Ishikawa (cell line): ENCODE results near the gene OBSCN.

ENCODE experiments used
- CEBPB ChIP-seq: IDR thresholded peaks from 2 replicates; pipeline ENCODE4 v1.6.1; 2012
- CREB1 ChIP-seq: IDR thresholded peaks from 2 replicates; pipeline ENCODE4 v1.6.1; 2012; ENCODE audit warnings: low read depth
- EGR1 ChIP-seq: IDR thresholded peaks from 2 replicates; pipeline ENCODE4 v1.6.1; 2012
- EP300 ChIP-seq: IDR thresholded peaks from 2 replicates; pipeline ENCODE4 v1.6.1; 2012; ENCODE audit warnings: borderline replicate concordance
- FOXM1 ChIP-seq: IDR thresholded peaks from 2 replicates; pipeline ENCODE4 v1.6.1; 2012; ENCODE audit warnings: low read depth, borderline replicate concordance
- NFIC ChIP-seq: IDR thresholded peaks from 2 replicates; pipeline ENCODE4 v1.6.1; 2012
- RAD21 ChIP-seq: IDR thresholded peaks from 2 replicates; pipeline ENCODE4 v1.6.1; 2012; ENCODE audit warnings: low read depth
- REST ChIP-seq: IDR thresholded peaks from 2 replicates; pipeline ENCODE4 v1.6.1; 2012; ENCODE audit warnings: low read depth, mild to moderate bottlenecking
- TAF1 ChIP-seq: IDR thresholded peaks from 2 replicates; pipeline ENCODE4 v1.6.1; 2012; ENCODE audit warnings: low read depth, mild to moderate bottlenecking
- TCF12 ChIP-seq: IDR thresholded peaks from 2 replicates; pipeline ENCODE4 v1.6.1; 2012; ENCODE audit warnings: low read depth
- TEAD4 ChIP-seq: IDR thresholded peaks from 2 replicates; pipeline ENCODE4 v1.6.1; 2012
- YY1 ChIP-seq: IDR thresholded peaks from 2 replicates; pipeline ENCODE4 v1.6.1; 2012; ENCODE audit warnings: low read depth
- ZBTB7A ChIP-seq: IDR thresholded peaks from 2 replicates; pipeline ENCODE4 v1.6.1; 2012; ENCODE audit warnings: low read depth
- TF ChIP-seq, protein P1 (sequence below): IDR thresholded peaks from 2 replicates; pipeline ENCODE4 v1.6.1; 2012
- TF ChIP-seq, protein P2 (sequence below): IDR thresholded peaks from 2 replicates; pipeline ENCODE4 v1.6.1; 2012

Gene OBSCN

DNA sequence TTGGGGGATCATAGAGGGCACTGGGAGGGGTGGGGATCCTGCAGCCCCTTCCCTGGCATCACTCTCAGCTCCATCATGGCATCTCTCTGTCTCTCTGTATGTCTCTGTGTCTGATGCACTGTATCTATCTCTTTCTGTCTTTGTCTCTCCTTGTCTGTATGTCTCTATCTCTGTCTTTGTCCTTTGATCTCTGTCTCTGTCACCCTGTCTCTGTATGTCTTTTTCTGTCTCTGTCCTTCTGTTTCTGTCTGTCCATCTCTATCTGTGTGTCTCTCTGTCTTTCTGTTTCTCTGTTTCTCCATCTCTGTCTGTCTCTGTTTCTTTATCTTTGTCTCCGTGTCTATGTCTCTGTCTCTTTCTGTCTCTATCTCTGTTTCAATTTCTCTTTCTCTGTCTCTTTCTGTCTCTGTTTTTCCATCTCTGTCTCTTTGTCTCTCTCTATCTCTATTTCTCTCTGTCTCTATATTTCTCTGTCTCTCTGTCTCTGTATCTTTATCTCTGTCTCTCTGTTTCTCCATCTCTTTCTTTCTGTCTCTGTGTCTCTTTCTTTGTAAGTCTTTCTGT lies 142.4 kb downstream of the OBSCN start:
- TF ChIP-seq TAF1, result no peak
- no peak for TF ChIP-seq CEBPB

GRCh38 chr1:228350831-228351781 lies 143.3 kb downstream of the OBSCN start:
- TF ChIP-seq TAF1, result no peak
- no peak for TF ChIP-seq CEBPB
- no peak for TF ChIP-seq TCF12
- no peak for TF ChIP-seq ZBTB7A
- TF ChIP-seq EGR1, result no peak
- no peak for TF ChIP-seq TEAD4
- no peak for TF ChIP-seq FOXM1
- TF ChIP-seq REST, result no peak
- TF ChIP-seq CREB1, result no peak
- TF ChIP-seq YY1, result no peak
- no peak for TF ChIP-seq EP300
- no peak for TF ChIP-seq RAD21
- TF ChIP-seq NFIC, result no peak
- TF ChIP-seq, protein P1, sequence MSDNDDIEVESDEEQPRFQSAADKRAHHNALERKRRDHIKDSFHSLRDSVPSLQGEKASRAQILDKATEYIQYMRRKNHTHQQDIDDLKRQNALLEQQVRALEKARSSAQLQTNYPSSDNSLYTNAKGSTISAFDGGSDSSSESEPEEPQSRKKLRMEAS, result no peak
- TF ChIP-seq, protein P2, sequence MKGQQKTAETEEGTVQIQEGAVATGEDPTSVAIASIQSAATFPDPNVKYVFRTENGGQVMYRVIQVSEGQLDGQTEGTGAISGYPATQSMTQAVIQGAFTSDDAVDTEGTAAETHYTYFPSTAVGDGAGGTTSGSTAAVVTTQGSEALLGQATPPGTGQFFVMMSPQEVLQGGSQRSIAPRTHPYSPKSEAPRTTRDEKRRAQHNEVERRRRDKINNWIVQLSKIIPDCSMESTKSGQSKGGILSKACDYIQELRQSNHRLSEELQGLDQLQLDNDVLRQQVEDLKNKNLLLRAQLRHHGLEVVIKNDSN, result no peak

DNA sequence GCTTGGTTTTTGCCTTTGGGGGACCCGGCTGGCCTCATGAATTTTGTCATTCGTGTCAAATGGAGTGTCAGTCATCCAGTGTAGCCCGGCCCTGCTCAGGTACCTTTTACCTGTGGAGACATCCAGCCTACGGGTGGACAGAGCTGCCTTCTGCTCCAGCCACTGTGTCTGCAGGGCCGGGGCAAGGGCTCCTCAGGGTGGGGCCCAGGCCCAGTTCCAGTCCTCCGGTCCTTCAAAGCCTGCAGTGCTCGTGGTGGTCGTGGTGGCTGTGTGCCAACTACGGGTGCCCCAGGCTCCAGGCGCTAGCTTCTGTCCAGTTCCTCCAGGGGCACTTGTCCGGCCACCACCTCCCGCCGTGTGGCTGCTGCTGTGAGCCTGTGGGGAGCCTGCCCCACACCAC lies 144.0 kb downstream of the OBSCN start:
- TF ChIP-seq EGR1 (no peak), CREB1 (no peak), YY1 (no peak), ZBTB7A (no peak), TEAD4 (no peak), REST (no peak), NFIC (no peak), CEBPB (no peak), TAF1 (no peak)
- TF ChIP-seq, protein P1, result no peak
- TF ChIP-seq, protein P2, result no peak

DNA sequence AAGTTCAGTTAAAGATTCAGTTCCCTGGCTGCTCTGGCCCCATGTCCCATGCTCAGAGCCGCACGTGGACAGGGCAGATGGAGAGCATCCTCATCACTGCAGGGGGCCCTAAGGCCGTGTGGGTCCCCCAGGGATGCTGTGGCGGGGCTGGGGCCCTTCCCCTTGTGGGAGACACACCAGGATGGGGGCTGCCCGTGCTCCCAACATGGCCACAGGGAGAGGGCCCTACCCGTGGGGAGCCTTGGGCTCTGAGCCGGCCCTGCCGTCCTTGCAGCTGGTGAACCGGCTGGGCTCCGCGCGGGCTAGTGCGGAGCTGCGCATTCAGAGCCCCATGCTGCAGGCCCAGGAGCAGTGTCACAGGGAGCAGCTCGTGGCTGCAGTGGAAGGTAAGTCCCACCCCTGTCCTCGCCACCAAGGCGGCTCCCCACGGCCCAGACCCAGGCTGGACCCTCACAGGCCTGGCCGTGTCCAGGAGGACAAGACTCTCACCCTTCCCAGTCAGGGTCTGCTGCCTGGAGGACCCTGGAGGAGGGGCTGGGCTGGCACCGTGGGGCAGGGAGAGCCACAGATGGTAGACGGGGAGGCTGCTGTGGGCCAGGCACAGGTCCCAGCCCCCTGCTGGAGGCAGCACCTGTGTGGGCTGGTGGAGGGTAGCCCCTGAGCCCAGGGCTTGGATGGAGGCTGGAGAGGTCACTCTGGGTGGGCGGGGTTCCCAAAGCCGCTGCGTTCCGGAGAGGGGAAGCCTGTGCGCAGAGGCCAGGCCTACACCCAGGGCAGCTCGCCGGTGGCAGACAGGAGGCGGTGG lies 145.0 kb downstream of the OBSCN start:
- no peak for TF ChIP-seq ZBTB7A
- TF ChIP-seq RAD21, result no peak

DNA sequence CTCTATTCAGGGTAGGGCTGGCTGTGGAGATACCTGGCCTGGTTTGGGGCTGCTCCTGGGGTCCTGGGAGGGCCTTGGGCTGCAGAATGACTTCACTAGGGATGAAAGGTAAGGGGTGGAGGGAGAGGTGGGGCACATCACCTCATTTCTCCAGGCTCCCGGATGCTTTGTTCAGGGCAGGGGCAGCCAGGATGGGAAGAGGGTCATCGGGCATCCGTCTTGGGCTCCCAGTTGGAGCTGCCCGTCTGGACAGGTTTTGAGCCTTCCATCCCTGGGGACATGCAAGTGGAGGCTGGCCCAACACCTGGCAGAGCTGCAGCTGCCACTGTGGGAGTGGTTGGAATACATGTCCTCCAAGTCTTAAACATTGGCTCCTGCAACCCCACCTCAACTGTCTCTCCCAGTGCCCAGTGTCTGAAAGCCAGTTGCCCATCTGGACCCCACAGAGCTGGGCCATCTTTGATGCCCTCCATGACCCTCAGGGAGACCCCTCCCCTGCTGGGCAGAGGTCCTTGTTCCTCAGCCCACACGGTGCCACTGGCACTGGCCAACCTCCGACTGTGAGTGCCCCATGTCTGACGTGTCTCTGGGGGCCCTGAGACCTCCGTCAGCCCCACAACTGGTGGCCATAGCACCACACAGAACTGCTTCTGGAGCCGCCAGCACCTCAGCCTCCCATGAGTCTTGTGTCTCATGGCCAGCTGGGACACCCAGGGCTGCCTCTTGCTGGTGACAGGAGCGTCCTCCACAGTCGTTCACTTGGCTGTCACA lies 145.9 kb downstream of the OBSCN start:
- TF ChIP-seq, protein P2, result no peak
- no peak for TF ChIP-seq TCF12
- TF ChIP-seq REST, result no peak
- TF ChIP-seq YY1, result no peak
- no peak for TF ChIP-seq FOXM1
- no peak for TF ChIP-seq CREB1
- no peak for TF ChIP-seq ZBTB7A
- no peak for TF ChIP-seq TAF1
- no peak for TF ChIP-seq EP300
- TF ChIP-seq TEAD4, result no peak
- no peak for TF ChIP-seq EGR1
- no peak for TF ChIP-seq RAD21
- TF ChIP-seq, protein P1, result no peak
- TF ChIP-seq NFIC, result no peak
- no peak for TF ChIP-seq CEBPB
